Fibroblast of gingiva (primary cell): ENCODE results near the gene FAM47E.

Source experiments
- DNase-seq: peaks from one replicate; pipeline ENCODE4 v3.0.0-alpha.2; 2011; ENCODE audit warnings: low read depth

The FAM47E gene

GRCh38 chr4:76251441-76252270, at the start of gene FAM47E:
FAM47E (plus strand) TSS chr4:76251721; CDS start chr4:76251747, 26 bp downstream.
- peak; percentile 59 for DNase-seq

GRCh38 chr4:76203541-76203940, 48.0 kb upstream of the FAM47E start:
- no peak for DNase-seq

DNA sequence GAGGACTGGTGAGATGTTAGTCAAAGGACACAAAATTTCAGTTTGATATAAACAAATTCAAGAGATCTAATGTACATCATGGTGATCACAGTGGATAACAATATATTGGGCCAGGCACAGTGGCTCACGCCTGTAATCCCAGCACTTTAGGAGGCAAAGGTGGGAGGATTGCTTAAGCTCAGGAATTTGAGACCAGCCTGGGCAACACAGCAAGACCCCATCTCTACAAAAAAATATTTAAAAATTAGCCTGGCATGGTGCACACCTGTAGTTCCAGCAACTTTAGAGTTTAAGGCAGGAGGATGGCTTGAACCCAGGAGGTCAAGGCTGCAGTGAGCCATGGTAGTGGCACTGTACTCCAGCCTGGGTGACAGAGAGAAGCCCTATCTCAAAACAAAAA, 46.6 kb upstream of the FAM47E start:
- DNase-seq, result no peak

DNA sequence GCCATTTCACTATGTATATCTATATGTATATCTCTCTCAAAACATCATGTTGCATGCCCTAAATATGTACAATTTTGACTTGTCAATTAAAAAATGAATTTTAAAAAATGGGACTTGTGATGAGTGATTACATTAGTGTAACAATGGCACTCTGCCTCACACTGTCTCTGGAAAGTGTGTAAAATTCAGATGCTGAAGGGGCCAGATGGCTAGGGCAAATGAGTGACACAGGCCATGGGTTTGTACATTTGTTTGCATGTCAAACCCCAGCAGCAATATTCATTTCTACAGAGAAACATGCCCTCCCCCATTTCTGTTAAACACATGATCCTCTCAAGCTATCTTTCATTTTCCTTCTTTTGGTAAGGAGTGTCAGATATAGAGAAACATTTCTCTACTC, 46.0 kb upstream of the FAM47E start:
- no peak for DNase-seq

DNA sequence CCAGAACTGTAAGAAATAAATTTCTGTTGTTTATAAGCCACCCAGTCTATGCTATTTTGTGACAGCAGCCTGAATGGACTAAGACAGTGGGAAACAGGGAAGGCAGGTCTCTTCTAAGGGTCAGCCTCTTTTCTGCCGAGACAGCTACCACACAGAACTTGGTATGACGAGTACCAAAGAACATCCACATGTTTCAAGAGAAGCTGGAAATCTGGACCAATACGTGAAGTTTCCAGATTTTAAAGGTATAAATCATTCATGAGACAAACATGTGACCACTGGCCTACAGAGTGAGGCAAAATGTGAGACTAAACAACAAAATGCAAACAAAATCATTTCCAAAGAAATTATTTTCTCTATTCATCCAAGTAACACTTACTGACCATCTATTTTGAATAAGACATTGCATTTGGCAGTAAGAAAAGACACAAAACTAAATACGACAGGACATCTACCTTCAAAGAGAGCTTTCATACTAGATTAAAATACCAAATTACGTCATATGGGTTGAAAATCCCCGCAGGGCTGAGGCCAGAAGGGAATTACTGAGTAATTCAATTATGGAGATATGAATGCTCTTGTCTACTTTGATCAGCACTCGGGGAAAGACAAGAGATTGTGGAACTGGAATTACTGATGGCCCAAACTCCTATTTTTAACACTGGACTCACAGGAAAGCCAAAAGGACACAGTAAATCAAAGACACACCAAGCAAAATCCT, 45.1 kb upstream of the FAM47E start:
- DNase-seq, result no peak

DNA sequence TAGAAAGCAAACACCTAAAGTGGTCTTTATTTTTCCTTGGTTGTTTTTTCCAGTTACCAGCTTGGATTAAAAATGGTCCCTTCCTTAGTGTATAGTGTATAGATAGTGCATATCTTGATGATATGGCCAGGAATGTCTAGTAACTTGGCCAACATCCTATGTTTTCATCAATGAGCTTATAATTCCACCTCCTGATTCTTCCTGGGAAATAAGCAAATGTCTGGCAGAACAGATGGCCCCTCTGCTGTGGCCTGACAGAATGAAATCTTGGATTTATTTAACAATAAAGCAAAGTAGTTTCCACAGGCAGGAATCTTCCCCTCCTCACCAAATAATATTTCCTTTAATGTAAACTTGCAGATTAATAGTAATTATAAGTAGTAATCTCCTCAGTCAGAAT, 44.0 kb upstream of the FAM47E start:
- no peak for DNase-seq

- DNase-seq, result peak; percentile 84
Measured at GRCh38 chr4:76208005-76208765, 43.3 kb upstream of the FAM47E start.

DNA sequence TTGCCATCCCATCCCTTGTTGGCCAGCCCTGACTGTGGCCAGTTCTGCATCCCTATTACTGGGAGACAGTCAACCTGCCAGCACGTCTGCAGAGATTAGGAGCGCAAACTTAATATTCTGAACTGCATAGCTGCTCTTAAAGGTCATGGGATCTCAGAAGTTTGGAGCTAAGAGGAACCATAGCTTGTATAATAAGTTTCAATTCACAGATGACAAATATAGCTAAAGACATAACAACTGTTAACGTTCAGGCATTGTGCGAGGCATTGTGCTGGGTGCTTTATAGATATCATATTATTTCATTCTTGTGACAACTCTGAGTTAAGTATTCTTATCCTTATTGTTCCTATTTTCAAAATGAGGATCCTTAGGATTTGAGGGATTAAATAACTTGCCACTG, 41.6 kb upstream of the FAM47E start:
- DNase-seq, result no peak

GRCh38 chr4:76210452-76210851, 41.1 kb upstream of the FAM47E start:
- no peak for DNase-seq

- DNase-seq, result no peak
Measured at GRCh38 chr4:76211769-76212708, 39.5 kb upstream of the FAM47E start.

DNA sequence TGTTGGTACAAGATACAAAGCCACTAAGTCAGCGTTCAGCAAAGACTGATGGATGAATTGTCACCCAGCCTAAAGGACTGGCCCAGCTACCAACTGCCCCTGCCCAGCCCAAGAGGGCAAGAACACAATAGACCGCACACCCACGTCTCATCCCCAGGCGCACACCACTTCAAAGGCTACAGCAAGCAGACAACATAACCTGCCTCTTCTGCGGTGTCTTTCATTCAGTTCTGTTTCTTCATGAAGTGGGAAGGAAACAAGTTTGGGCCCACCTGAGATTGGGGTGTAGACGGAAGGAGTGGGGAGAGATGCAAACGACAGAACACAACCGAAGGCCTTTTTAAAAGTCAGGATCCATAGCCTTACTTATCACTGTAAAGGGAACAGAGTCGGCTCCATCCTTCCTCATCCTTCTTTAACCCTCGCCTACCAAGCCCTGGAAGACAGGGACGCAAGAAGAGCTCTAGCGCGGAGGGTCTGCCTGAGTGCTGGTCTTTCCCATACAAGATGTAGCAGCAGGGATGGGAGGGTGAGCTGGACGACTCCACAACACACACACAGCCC, 38.6 kb upstream of the FAM47E start:
- no peak for DNase-seq

- peak; percentile 90 for DNase-seq
Measured at GRCh38 chr4:76213415-76214176, 37.9 kb upstream of the FAM47E start, which contains the start of gene SCARB2. SCARB2 (minus strand) TSS chr4:76213824; CDS start chr4:76213543, 281 bp downstream.

GRCh38 chr4:76214177-76214675, 37.3 kb upstream of the FAM47E start:
- DNase-seq, result no peak

DNA sequence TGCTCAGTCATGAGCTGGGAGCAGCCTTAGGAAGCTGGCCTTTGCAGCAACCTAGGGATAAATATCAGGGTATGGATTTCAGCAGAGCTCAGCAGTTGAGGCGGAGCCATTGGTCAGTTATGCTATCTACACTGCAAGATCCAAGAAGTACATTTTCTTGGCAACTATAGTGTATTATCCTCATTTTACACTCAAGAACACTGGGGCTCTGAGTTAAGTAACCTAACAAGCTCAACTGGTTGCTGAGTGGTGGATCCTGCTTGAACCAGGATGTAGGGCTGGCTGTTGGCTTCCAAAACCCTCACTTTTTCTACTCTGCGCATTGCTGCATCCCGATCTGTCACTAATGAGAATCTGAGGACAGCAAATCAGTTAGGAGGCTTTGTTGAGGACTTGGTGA, 36.4 kb upstream of the FAM47E start:
- no peak for DNase-seq

DNA sequence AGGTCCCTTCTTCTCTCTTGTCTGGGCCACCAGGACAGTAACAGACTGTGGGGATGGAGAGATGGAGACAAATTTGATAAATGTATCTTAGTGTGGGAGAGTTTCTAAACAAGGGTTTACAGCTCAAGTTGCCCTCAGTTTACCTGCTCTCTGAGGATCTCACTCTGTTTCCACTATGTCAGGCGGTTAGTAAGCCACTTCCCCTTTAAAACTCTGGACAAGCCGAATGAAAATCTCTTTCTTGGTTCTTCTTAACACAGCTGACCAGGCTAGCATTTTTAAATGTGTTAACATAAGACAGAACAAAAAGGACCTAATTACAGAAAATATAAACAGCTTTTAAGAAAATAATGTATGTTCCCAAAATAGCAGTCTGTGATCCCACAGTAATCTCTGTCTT, 35.0 kb upstream of the FAM47E start:
- DNase-seq, result no peak

DNA sequence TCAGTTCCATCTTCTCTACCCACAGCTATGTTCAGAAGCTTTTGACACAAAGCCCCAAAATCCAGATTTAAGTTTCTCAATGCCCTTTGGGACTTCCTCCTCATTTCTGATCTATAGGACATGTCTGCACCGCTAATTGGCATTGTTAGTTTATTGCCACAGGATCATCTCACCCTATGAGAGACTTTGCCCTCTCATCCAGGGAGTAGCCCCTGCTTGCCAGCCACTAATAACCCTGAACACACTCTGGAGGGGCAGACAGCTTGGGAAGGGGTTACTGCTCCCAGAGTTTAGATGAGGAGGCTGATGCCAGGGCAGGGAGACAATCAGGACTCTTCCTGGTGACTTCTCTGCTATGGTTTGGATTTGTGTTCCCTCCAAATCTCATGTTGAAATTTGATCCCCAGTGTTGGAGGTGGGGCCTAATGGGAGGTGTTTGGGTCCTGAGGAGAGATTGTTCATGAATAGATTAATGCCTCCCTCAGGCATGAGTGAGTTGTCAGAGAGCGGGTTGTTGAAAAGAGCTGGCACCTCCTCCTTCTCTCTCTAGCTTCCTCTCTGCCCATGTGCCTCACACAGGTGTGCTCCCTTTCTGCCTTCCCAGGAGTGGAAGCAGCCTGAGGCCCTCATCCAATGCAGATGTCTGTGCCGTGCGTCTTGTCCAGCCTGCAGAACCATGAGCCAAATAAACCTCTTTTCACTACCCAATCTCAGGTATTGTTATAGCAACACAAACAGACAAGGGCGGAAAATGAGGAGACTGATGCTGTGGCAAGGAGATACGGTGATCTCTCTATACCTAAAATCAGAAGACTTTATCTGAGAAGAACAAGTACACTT, 34.3 kb upstream of the FAM47E start:
- no peak for DNase-seq

DNA sequence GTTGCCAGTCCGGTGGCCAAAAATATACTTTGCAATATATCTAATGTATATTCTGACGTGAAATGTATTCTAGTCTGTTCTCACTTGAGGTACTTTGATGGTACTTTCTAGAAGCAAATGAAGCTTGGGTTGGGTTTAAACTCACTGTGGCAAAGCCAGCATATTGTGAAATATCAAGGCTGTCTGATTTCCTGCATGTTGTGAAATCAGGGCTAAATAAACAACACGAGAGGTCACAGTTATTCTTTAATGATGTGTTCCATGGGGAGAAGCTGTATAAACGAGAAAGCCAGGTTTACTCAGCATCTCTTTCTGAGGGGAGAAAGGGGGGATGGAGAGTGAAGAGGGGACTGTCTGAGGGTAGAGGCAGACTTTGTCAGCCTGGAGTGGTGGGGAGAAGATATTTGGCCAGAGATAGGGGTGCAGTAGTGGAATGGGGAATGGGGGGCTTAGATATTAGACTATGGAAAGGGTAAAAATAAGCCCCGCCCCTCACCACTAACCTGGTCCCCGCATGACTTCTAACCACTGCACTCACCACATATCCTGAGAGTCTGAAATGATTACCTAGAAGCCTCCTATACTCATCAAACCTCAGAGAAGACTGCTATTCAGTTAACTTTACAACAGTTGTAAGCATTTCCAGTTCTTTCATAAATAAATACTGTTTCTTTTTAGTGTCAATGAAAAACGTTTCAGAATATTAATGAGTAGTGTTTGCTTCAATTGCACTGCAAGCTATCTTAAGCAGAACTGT, 32.0 kb upstream of the FAM47E start:
- peak; percentile 76 for DNase-seq

DNA sequence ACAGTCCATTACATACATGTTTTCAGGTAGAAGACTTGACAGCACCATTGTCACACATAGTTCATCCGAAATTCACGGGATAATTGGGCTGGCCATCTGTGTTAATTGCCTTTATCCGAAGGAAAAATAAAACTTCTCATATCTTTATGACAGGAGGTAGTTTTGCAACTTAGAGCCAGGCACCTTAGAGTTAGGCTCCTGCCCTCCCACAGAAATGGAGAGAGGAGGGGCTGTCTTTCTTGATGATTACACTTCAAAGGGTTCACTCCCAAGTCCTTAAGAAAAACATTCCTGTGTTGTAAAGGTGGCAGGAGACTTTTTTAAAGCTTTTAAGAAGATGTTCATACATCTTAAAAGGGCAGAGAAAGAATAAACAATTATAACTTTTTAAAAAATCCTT, 27.4 kb upstream of the FAM47E start:
- no peak for DNase-seq
